Measurements from ENCODE around the gene NAA20. TPM values are rescaled to one million over a fixed set of nuclear protein-coding genes. Genes with fewer than 3 reads are reported as not detected.
A peak's percentile ranks its signal among the peaks of the same experiment; 100 is the strongest.

NAA20 gene
- polyA plus RNA-seq, 3 donors, result 39.4 to 103 (median 94.0) TPM

- DNase-seq, result no peak
- intact Hi-C loops (cut with micrococcal nuclease), result no loop called here
- H2AFZ ChIP-seq (ENCODE audit: insufficient read depth, low read depth, low read length, poor library complexity, severe bottlenecking), result no peak overlapping the region
- no peak overlapping the region for H3K27ac ChIP-seq (ENCODE audit: low read depth in 1 of 2, low read length in 2 of 2)
- Mint-ChIP-seq H3K4me3 (no peak overlapping the region), H3K4me1 (no peaks in the 10 kb centered on the region), H3K9me3 (no peaks in the 10 kb centered on the region), H3K27me3 (ENCODE audit: low read depth in 3 of 3) (no peaks in the 10 kb centered on the region), H3K36me3 (peaks cover 82 to 93% of the 10 kb centered on the region in 2 donors), H3K27ac (peak overlapping the region in 6 of 7 donors; percentile 0 to 60 (median 32))
- peaks cover 7% of the 10 kb centered on the region for H3K79me2 ChIP-seq (ENCODE audit: insufficient read depth, low read length)
- peaks cover 98 to 100% of the 10 kb centered on the region in 2 donors for H3K36me3 ChIP-seq (replicated peaks in 1 of 2; ENCODE audit: control insufficient read depth in 1 of 2, insufficient read depth in 2 of 2, low read length in 2 of 2)
- no peaks in the 10 kb centered on the region for H3K27me3 ChIP-seq (ENCODE audit: control insufficient read depth in 2 of 2, insufficient read depth in 2 of 2, low read length in 2 of 2)
- peaks cover 18% of the 10 kb centered on the region for H4K20me1 ChIP-seq (ENCODE audit: insufficient read depth, low read length)
- H3K9me3 ChIP-seq (replicated peaks in 1 of 2; ENCODE audit: control insufficient read depth in 1 of 2, insufficient read depth in 1 of 2, low read length in 2 of 2), result no peaks in the 10 kb centered on the region
- H3K4me2 ChIP-seq (replicated peaks; ENCODE audit: extremely low read depth, low read length, poor library complexity, severe bottlenecking), result no peak overlapping the region
- WGBS (ENCODE audit: insufficient coverage), result 83% methylated on average over 3 of the region's 3 CpGs
- H3K9ac ChIP-seq (ENCODE audit: insufficient read depth, low read length, poor library complexity, severe bottlenecking), result no peak overlapping the region
- TF ChIP-seq CTCF (IDR thresholded peaks at IDR 0.05), result no peak
- H3K4me3 ChIP-seq (replicated peaks in 1 of 3; ENCODE audit: low read depth in 2 of 3, low read length in 3 of 3), result no peak overlapping the region
- no peaks in the 10 kb centered on the region for H3K4me1 ChIP-seq (ENCODE audit: control insufficient read depth in 1 of 2, insufficient read depth in 2 of 2, low read length in 2 of 2)
Measured at GRCh38 chr20:20036756-20037155, 19.6 kb downstream of the NAA20 start.

GRCh38 chr20:20037960-20038359, 20.8 kb downstream of the NAA20 start:
- Mint-ChIP-seq H3K4me3 (no peak overlapping the region), H3K27me3 (ENCODE audit: low read depth in 3 of 3) (no peaks in the 10 kb centered on the region), H3K27ac (no peak overlapping the region), H3K4me1 (no peaks in the 10 kb centered on the region), H3K36me3 (peaks cover 88 to 96% of the 10 kb centered on the region in 2 donors), H3K9me3 (no peaks in the 10 kb centered on the region)
- no peaks in the 10 kb centered on the region for H3K27me3 ChIP-seq (ENCODE audit: control insufficient read depth in 2 of 2, insufficient read depth in 2 of 2, low read length in 2 of 2)
- H3K9ac ChIP-seq (ENCODE audit: insufficient read depth, low read length, poor library complexity, severe bottlenecking), result no peak overlapping the region
- no peaks in the 10 kb centered on the region for H3K9me3 ChIP-seq (replicated peaks in 1 of 2; ENCODE audit: control insufficient read depth in 1 of 2, insufficient read depth in 1 of 2, low read length in 2 of 2)
- peaks cover 98 to 100% of the 10 kb centered on the region in 2 donors for H3K36me3 ChIP-seq (replicated peaks in 1 of 2; ENCODE audit: control insufficient read depth in 1 of 2, insufficient read depth in 2 of 2, low read length in 2 of 2)
- H4K20me1 ChIP-seq (ENCODE audit: insufficient read depth, low read length), result peaks cover 18% of the 10 kb centered on the region
- H3K79me2 ChIP-seq (ENCODE audit: insufficient read depth, low read length), result peaks cover 7% of the 10 kb centered on the region
- WGBS (ENCODE audit: insufficient coverage), result 90% methylated on average over 5 of the region's 5 CpGs
- H3K4me1 ChIP-seq (ENCODE audit: control insufficient read depth in 1 of 2, insufficient read depth in 2 of 2, low read length in 2 of 2), result no peaks in the 10 kb centered on the region
- no peak overlapping the region for H3K4me3 ChIP-seq (replicated peaks in 1 of 3; ENCODE audit: low read depth in 2 of 3, low read length in 3 of 3)
- no peak for TF ChIP-seq CTCF (IDR thresholded peaks at IDR 0.05)
- no peak overlapping the region for H3K27ac ChIP-seq (ENCODE audit: low read depth in 1 of 2, low read length in 2 of 2)
- intact Hi-C loops (cut with micrococcal nuclease), result no loop called here
- no peak overlapping the region for H3K4me2 ChIP-seq (replicated peaks; ENCODE audit: extremely low read depth, low read length, poor library complexity, severe bottlenecking)
- H2AFZ ChIP-seq (ENCODE audit: insufficient read depth, low read depth, low read length, poor library complexity, severe bottlenecking), result no peak overlapping the region
- DNase-seq, result no peak
